SK-N-SH (cell line): Measurements from ENCODE around the gene GALNT6. TPM values are rescaled to one million over a fixed set of nuclear protein-coding genes. Genes with fewer than 3 reads are reported as not detected.

ENCODE experiments used
- CTCF ChIA-PET: fragments of 300-600, 350-600 bp; formaldehyde crosslinking; extraction: SDS; loops from one replicate; lab custom pipeline; 2021; lab: Yijun Ruan, JAX
- POLR2A ChIA-PET: fragments of 350-600 bp; sonication (Branson Sonifier 250); formaldehyde crosslinking; extraction: SDS; loops from one replicate; lab custom pipeline; 2020; ENCODE audit warnings: antibody characterized with exemption, inconsistent platforms; lab: Yijun Ruan, JAX
- DNase-seq: peaks from one replicate; pipeline ENCODE4 v3.0.0; 2012
- H2AFZ ChIP-seq: fragments of 200-600 bp; sonication (generic); 2 replicates; pipeline ENCODE4 v1.8.1; 2016; ENCODE audit warnings: antibody characterized with exemption, mild to moderate bottlenecking, low read depth
- H3F3A ChIP-seq: fragments of 200-600 bp; sonication (generic); replicated peaks from 2 replicates; pipeline ENCODE3; 2016; ENCODE audit warnings: antibody characterized with exemption, mild to moderate bottlenecking; ENCODE audit not compliant: insufficient read depth
- H3K27ac ChIP-seq, 2 experiments: fragments of 200-500 bp in 1 of 2; fragments of 200-600 bp in 1 of 2; sonication (Bioruptor generic) in 1 of 2; sonication (generic), shearing (Covaris generic) in 1 of 2; 2 replicates each; pipeline versions ENCODE4 v1.5.1 to v1.6.1; 2014 to 2016; ENCODE audit warnings: low read depth in 2 of 2, inconsistent platforms in 1 of 2, low read length in 1 of 2, mild to moderate bottlenecking in 1 of 2, mixed read lengths in 1 of 2
- H3K27me3 ChIP-seq: fragments of 200-600 bp; sonication (generic), shearing (Covaris generic); 2 replicates; pipeline ENCODE4 v1.6.1; 2016; ENCODE audit warnings: mixed run types; ENCODE audit not compliant: insufficient read depth
- H3K36me3 ChIP-seq, 2 experiments: fragments of 200-500 bp in 1 of 2; fragments of 200-600 bp in 1 of 2; sonication (Bioruptor generic) in 1 of 2; sonication (generic) in 1 of 2; replicated peaks in 1 of 2; 2 replicates each; pipeline versions ENCODE3 to v1.5.1; 2014 to 2016; ENCODE audit warnings: low read length in 1 of 2, mild to moderate bottlenecking in 1 of 2; ENCODE audit not compliant: insufficient read depth in 2 of 2, control insufficient read depth in 1 of 2
- H3K4me1 ChIP-seq, 2 experiments: fragments of 200-500 bp in 1 of 2; fragments of 200-600 bp in 1 of 2; sonication (Bioruptor generic) in 1 of 2; sonication (generic), shearing (Covaris generic) in 1 of 2; 2 replicates each; pipeline versions ENCODE4 v1.5.1 to v1.6.1; 2014 to 2016; ENCODE audit warnings: low read depth in 1 of 2, low read length in 1 of 2, mixed run types in 1 of 2; ENCODE audit not compliant: insufficient read depth in 2 of 2, control insufficient read depth in 1 of 2
- H3K4me2 ChIP-seq: fragments of 200-600 bp; sonication (generic), shearing (Covaris generic); 2 replicates; pipeline ENCODE4 v1.6.1; 2017; ENCODE audit warnings: mixed run types
- H3K4me3 ChIP-seq, 2 experiments: fragments of 200-500 bp in 1 of 2; fragments of 200-600 bp in 1 of 2; sonication (Bioruptor generic) in 1 of 2; sonication (generic), shearing (Covaris generic) in 1 of 2; 2 replicates each; pipeline versions ENCODE4 v1.5.1 to v1.8.1; 2014 to 2016; ENCODE audit warnings: low read depth in 2 of 2, inconsistent platforms in 1 of 2, low read length in 1 of 2, mild to moderate bottlenecking in 1 of 2, mixed read lengths in 1 of 2, moderate library complexity in 1 of 2
- H3K79me2 ChIP-seq: fragments of 200-600 bp; sonication (generic); 2 replicates; pipeline ENCODE4 v1.8.1; 2017; ENCODE audit warnings: mild to moderate bottlenecking; ENCODE audit not compliant: insufficient read depth
- H3K9ac ChIP-seq: fragments of 200-600 bp; sonication (generic); 2 replicates; pipeline ENCODE4 v1.6.1; 2017; ENCODE audit warnings: mixed run types
- H3K9me2 ChIP-seq: fragments of 200-600 bp; sonication (generic); 2 replicates; pipeline ENCODE4 v1.6.1; 2017; ENCODE audit warnings: mixed run types
- H3K9me3 ChIP-seq: fragments of 200-600 bp; sonication (generic); 2 replicates; pipeline ENCODE4 v1.6.1; 2017; ENCODE audit warnings: mixed run types, mild to moderate bottlenecking, moderate library complexity
- H4K20me1 ChIP-seq: fragments of 200-600 bp; sonication (generic); 2 replicates; pipeline ENCODE4 v1.6.1; 2017; ENCODE audit warnings: mild to moderate bottlenecking, mixed run types; ENCODE audit not compliant: insufficient read depth
- CHD2 ChIP-seq: fragments of 150-350 bp; IDR thresholded peaks from 2 replicates; pipeline ENCODE4 v1.6.1; 2018; ENCODE audit warnings: low read length; ENCODE audit not compliant: partially characterized antibody
- ELF1 ChIP-seq: IDR thresholded peaks from 2 replicates; pipeline ENCODE4 v1.4.0; 2012
- EZH2phosphoT487 ChIP-seq: fragments of 200-600 bp; sonication (generic); IDR thresholded peaks from 2 replicates; pipeline ENCODE4 v1.6.1; 2017; ENCODE audit warnings: low read depth, mixed run types, mild to moderate bottlenecking, antibody characterized with exemption, moderate library complexity, borderline replicate concordance
- FOSL2 ChIP-seq: IDR thresholded peaks from 2 replicates; pipeline ENCODE4 v1.4.0; 2012; ENCODE audit warnings: low read depth, mild to moderate bottlenecking, moderate library complexity, borderline replicate concordance
- FOXJ3 ChIP-seq: sonication (generic); formaldehyde crosslinking; IDR thresholded peaks from 2 replicates; pipeline ENCODE4 v1.5.1; 2020; ENCODE audit warnings: mild to moderate bottlenecking, missing genetic modification reagents
- FOXM1 ChIP-seq: IDR thresholded peaks from 2 replicates; pipeline ENCODE4 v1.4.0; 2012; ENCODE audit warnings: low read depth, mild to moderate bottlenecking
- GABPA ChIP-seq: IDR thresholded peaks from 2 replicates; pipeline ENCODE4 v1.4.0; 2012; ENCODE audit warnings: low read depth, mild to moderate bottlenecking
- GATA2 ChIP-seq: sonication (generic); formaldehyde crosslinking; IDR thresholded peaks from 2 replicates; pipeline ENCODE4 v1.5.0; 2020; ENCODE audit warnings: mild to moderate bottlenecking, missing genetic modification reagents
- MAX ChIP-seq: IDR thresholded peaks from 2 replicates; pipeline ENCODE4 v1.4.0; 2012; ENCODE audit warnings: low read depth
- MEF2A ChIP-seq: IDR thresholded peaks from 2 replicates; pipeline ENCODE4 v1.4.0; 2012; ENCODE audit warnings: low read depth, borderline replicate concordance
- MXI1 ChIP-seq: IDR thresholded peaks from 2 replicates; pipeline ENCODE4 v1.6.1; 2012; ENCODE audit warnings: mild to moderate bottlenecking, low read depth, low read length, improper control_type of control experiment
- NFIC ChIP-seq: IDR thresholded peaks from 2 replicates; pipeline ENCODE4 v1.4.0; 2012; ENCODE audit warnings: borderline replicate concordance
- NRF1 ChIP-seq: IDR thresholded peaks from 2 replicates; pipeline ENCODE4 v1.6.1; 2012; ENCODE audit warnings: low read depth, mild to moderate bottlenecking, low read length
- POLR2AphosphoS5 ChIP-seq: IDR thresholded peaks from 2 replicates; pipeline ENCODE4 v1.6.1; 2012; ENCODE audit warnings: low read depth, low read length
- RAD21 ChIP-seq: IDR thresholded peaks from 2 replicates; pipeline ENCODE4 v1.6.1; 2012; ENCODE audit warnings: mild to moderate bottlenecking, low read length
- RCOR1 ChIP-seq: fragments of 150-350 bp; IDR thresholded peaks from 2 replicates; pipeline ENCODE4 v1.6.1; 2017; ENCODE audit warnings: antibody characterized with exemption, low read length
- RXRA ChIP-seq: IDR thresholded peaks from 2 replicates; pipeline ENCODE4 v1.4.0; 2012; ENCODE audit warnings: low read depth, mild to moderate bottlenecking, borderline replicate concordance
- SMC3 ChIP-seq: IDR thresholded peaks from 2 replicates; pipeline ENCODE4 v1.6.1; 2012; ENCODE audit warnings: low read depth, low read length, improper control_type of control experiment
- TCF12 ChIP-seq: IDR thresholded peaks from 2 replicates; pipeline ENCODE4 v1.4.0; 2012
- TEAD4 ChIP-seq: IDR thresholded peaks from 2 replicates; pipeline ENCODE4 v1.4.0; 2012; ENCODE audit warnings: mild to moderate bottlenecking, borderline replicate concordance; ENCODE audit not compliant: insufficient read depth
- USF1 ChIP-seq: IDR thresholded peaks from 2 replicates; pipeline ENCODE4 v1.4.0; 2012; ENCODE audit warnings: low read depth, borderline replicate concordance
- YY1 ChIP-seq: IDR thresholded peaks from 2 replicates; pipeline ENCODE4 v1.4.0; 2012; ENCODE audit warnings: low read depth, mild to moderate bottlenecking
- WGBS: methylation state at CpG from one replicate; pipeline ENCODE4 v1.1.6; 2017; ENCODE audit warnings: low lambda C conversion rate; 5-methylcytosine and 5-hydroxymethylcytosine counted together
- polyA plus RNA-seq, 3 experiments: library from polyadenylated mRNA; depleted of rRNA; stranded (reverse); fragments of >200 nt; gene quantifications; 2 replicates each; pipeline ENCODE4 v1.2.3, GENCODE V29; 2012
- TF ChIP-seq, protein P1 (sequence below): IDR thresholded peaks from 2 replicates; pipeline ENCODE4; 2012
- TF ChIP-seq, protein P2 (sequence below): fragments of 150-350 bp; IDR thresholded peaks from 2 replicates; pipeline ENCODE4 v1.6.1; 2016; ENCODE audit warnings: mild to moderate bottlenecking, low read depth, low read length
- TF ChIP-seq, protein P3 (sequence below): IDR thresholded peaks from 2 replicates; pipeline ENCODE4 v1.4.0; 2012; ENCODE audit warnings: low read depth, borderline replicate concordance

GALNT6 gene
- polyA plus RNA-seq, 1 of the 3 experiments (the other 2 are of a cell fraction): 0.74 TPM

DNA sequence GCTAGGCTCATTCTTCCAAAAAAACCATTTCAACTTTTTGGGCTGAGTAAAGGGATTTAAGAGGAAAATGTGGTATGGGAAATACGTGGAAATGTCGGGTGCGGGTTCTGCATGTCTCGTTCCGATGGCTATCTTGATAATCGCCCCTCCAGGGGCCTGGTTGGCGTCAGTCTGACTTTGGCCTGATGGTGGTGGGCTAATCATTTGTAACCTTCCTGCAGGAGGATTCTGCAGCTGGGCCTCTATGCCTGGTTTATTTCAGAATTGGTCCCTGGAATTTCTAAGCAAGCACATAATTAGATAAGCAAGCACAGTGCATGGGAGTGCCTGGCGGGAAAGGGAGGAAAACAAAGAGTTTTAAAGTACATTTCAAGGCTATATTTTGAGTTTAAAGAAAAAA lies 18.6 kb upstream of the GALNT6 start (continued):
- TF ChIP-seq, protein P1, sequence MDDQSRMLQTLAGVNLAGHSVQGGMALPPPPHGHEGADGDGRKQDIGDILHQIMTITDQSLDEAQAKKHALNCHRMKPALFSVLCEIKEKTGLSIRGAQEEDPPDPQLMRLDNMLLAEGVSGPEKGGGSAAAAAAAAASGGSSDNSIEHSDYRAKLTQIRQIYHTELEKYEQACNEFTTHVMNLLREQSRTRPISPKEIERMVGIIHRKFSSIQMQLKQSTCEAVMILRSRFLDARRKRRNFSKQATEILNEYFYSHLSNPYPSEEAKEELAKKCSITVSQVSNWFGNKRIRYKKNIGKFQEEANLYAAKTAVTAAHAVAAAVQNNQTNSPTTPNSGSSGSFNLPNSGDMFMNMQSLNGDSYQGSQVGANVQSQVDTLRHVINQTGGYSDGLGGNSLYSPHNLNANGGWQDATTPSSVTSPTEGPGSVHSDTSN: 0 out of 2 replicates have a peak, but pooled peaks have one; percentile 5
- TF ChIP-seq TEAD4 (no peak), NFIC (no peak), FOXJ3 (peak; percentile 93), RAD21 (peak; percentile 51; the same call in 1 of the 2 replicates), FOSL2 (no peak), GABPA (no peak), RCOR1 (peak; percentile 100), CHD2 (peak; percentile 82), RXRA (no peak), EZH2phosphoT487 (no peak), TCF12 (peak; percentile 70), MAX (no peak), SMC3 (no peak), FOXM1 (no peak), MEF2A (no peak), POLR2AphosphoS5 (peak; percentile 56; the same call in 1 of the 2 replicates), NRF1 (no peak), USF1 (no peak), GATA2 (CRISPR knock-in tag) (peak; percentile 99)
- TF ChIP-seq, protein P2, sequence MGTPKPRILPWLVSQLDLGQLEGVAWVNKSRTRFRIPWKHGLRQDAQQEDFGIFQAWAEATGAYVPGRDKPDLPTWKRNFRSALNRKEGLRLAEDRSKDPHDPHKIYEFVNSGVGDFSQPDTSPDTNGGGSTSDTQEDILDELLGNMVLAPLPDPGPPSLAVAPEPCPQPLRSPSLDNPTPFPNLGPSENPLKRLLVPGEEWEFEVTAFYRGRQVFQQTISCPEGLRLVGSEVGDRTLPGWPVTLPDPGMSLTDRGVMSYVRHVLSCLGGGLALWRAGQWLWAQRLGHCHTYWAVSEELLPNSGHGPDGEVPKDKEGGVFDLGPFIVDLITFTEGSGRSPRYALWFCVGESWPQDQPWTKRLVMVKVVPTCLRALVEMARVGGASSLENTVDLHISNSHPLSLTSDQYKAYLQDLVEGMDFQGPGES: no peak

DNA sequence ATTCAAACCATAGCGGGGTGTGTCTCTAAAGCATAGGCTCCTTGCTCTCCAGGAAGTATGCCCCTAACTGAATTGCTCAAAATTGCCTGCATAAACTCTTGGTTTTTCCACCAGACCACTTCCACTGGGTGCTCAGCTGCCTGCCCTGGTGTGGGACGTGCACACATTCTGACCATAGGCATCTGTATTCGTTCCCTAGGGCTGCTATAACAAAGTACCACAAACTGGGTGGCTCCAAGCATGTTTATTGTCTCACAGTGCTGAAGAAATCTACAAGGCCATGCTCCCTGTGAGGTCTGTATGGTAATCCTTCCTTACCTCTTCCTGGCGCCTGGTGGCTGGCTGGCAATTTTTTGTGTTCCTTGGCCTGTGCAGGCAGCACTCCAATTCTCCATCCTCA lies 16.4 kb upstream of the GALNT6 start:
- no peaks in the 10 kb centered on the region for H3K9me2 ChIP-seq
- H3K4me3 ChIP-seq: no peak overlapping the region
- peaks cover 0 to 53% of the 10 kb centered on the region in 2 experiments; a peak in 2 of 4 replicates for H3K4me1 ChIP-seq
- CTCF ChIA-PET: interaction anchor here (0.7 to 1.8 kb wide), 3 partner anchors 9 to 124 kb away, joined by 3 to 6 read pairs (median 3); no protein-coding TSS in a partner anchor
- no peaks in the 10 kb centered on the region for H3K36me3 ChIP-seq
- DNase-seq: no peak
- H3K79me2 ChIP-seq: no peaks in the 10 kb centered on the region
- no peaks in the 10 kb centered on the region for H4K20me1 ChIP-seq
- peak overlapping the region in 1 of 2 experiments; percentile 6; a peak in 1 of 4 replicates for H3K27ac ChIP-seq
- H3K27me3 ChIP-seq: no peaks in the 10 kb centered on the region
- WGBS: 89% methylated on average over 3 of the region's 4 CpGs
- no peaks in the 10 kb centered on the region for H3K9me3 ChIP-seq
- H3F3A ChIP-seq: no peaks in the 10 kb centered on the region
- POLR2A ChIA-PET: no interaction called here
- no peak overlapping the region for H3K9ac ChIP-seq
- H2AFZ ChIP-seq: no peak overlapping the region
- H3K4me2 ChIP-seq: no peak overlapping the region
- TF ChIP-seq NFIC (no peak), ELF1 (no peak), USF1 (no peak), NRF1 (no peak), MXI1 (no peak), EZH2phosphoT487 (no peak), GATA2 (CRISPR knock-in tag) (no peak), RAD21 (no peak), FOXJ3 (no peak), SMC3 (no peak), CHD2 (no peak), GABPA (no peak), YY1 (no peak), FOSL2 (no peak)
- TF ChIP-seq, protein P3, sequence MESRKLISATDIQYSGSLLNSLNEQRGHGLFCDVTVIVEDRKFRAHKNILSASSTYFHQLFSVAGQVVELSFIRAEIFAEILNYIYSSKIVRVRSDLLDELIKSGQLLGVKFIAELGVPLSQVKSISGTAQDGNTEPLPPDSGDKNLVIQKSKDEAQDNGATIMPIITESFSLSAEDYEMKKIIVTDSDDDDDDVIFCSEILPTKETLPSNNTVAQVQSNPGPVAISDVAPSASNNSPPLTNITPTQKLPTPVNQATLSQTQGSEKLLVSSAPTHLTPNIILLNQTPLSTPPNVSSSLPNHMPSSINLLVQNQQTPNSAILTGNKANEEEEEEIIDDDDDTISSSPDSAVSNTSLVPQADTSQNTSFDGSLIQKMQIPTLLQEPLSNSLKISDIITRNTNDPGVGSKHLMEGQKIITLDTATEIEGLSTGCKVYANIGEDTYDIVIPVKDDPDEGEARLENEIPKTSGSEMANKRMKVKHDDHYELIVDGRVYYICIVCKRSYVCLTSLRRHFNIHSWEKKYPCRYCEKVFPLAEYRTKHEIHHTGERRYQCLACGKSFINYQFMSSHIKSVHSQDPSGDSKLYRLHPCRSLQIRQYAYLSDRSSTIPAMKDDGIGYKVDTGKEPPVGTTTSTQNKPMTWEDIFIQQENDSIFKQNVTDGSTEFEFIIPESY: no peak
- TF ChIP-seq, protein P2: no peak
